CD4-positive, alpha-beta T cell treated with Interleukin-10 for 1 hour (primary cell): ENCODE measurements around the gene CEP19.
A peak's percentile ranks its signal among the peaks of the same experiment; 100 is the strongest.

Experiments used
- DNase-seq: peaks from one replicate; pipeline ENCODE4 v3.0.0-alpha.2; 2020

Gene CEP19

DNA sequence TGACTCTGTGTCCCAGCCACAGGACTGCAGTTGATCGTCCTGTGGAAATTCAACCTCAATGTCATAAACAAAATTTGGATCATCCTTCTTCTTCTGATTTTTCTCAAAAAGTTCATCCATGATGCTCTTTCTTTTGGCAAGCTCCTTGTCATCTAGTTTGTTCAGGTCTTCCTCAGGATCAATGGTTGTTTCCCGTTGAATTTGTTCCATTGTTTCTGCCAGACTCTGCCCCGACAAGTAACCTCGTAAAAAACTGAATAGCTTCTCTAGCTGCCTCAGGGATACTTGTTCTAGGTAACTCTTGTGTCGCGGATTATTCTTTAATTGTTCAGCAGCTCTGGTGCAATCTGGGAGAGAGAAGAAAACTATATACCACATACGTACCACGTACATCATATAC lies 4.5 kb downstream of the CEP19 start:
- no peak for DNase-seq

- no peak for DNase-seq
Observed at GRCh38 chr3:196706731-196707130, 5.3 kb downstream of the CEP19 start.

- DNase-seq = no peak
Observed at GRCh38 chr3:196706327-196706726, 5.7 kb downstream of the CEP19 start.

DNA sequence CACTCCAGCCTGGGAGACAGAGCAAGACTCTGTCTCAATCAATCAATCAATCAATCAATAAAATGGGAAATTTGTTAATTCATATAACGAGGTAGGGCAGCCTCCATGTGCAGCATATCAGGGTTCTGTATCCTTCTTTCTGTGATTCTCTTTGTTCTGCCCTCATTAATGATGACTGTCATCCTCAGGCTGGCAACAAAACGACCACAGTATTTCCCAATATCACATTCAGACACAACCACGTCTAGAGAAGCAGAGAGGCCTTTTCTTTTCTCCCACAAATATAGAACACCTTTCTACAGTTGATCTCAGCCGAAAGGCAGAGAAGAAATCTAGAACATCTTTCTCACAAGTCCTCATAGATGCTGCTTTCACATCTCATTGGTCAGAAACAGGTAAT lies 11.2 kb downstream of the CEP19 start:
- DNase-seq = no peak

DNA sequence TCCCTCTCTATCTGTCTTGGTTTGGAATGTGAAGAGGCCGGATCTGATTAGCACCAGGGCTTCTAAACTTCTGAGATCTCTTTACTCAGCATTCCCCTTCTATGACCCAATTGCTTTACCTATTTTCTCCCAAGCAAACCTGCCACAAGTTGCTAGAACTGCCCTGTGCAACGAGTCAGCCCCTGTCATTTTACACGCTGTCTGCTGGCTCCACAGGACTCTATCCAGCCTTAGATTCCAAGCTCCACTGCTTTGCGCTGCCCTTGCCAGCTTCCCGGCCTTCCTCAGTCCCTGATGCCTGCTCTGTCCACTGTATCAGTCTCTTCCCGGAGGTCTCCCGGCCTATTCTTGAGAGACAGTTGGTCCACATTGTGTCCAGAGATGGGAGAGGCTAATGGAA lies 12.3 kb downstream of the CEP19 start:
- no peak for DNase-seq

DNA sequence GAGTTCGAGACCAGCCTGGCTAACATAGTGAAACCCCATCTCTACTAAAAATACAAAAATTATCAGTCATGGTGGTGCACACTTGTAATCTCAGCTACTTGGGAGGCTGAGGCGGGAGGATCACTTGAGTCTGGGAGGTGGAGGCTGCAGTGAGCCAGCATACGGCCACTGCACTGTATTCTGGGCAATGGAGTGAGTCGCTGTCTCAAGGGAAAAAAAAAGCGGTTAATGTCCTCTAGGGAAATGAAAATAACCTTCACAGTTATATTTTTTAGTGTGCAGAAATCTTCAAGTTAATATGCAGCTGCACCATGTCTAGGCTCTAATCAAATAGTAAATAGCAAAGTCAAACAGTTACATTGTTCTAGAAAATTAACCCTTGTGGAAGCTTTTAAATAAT lies 14.8 kb downstream of the CEP19 start:
- no peak for DNase-seq

DNA sequence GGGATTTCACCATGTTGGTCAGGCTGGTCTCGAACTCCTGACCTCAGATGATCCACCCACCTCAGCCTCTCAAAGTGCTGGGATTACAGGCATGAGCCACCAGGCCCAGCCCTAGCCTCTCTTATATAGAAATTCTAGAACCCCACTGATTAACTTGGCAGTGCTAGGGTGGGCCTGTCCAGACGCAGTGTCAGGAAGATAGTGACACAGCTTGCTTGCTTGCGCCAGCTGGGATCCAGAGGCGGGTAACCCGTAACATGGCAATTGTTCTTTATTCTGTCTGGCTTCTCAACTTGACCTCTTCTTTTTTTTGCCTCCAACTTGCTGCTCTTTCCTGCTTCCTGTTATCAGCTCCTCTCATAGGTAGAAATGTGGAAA lies 16.2 kb downstream of the CEP19 start:
- DNase-seq = no peak

- peak; percentile 44 for DNase-seq
Observed at GRCh38 chr3:196694941-196695848, 16.9 kb downstream of the CEP19 start.

DNA sequence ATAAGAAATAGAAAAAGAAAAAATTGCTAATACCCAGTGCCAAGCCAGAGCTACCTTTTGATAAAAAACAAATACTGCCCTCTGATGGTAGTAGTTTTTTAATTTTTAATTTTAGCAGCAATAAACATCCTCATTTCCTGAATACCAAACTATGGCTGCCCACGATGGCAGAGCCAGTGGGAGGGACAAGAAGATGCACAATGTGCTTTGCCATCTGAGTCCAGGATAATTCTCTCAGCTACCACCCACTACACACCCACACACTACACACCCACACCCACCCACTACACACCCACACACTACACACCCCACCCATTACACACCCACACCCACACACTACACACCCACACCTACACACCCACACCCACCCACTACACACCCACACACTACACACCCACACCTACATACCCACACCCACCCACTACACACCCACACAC lies 17.8 kb downstream of the CEP19 start:
- peak; percentile 67 for DNase-seq

GRCh38 chr3:196691386-196691785 lies 20.7 kb downstream of the CEP19 start:
- no peak for DNase-seq

DNA sequence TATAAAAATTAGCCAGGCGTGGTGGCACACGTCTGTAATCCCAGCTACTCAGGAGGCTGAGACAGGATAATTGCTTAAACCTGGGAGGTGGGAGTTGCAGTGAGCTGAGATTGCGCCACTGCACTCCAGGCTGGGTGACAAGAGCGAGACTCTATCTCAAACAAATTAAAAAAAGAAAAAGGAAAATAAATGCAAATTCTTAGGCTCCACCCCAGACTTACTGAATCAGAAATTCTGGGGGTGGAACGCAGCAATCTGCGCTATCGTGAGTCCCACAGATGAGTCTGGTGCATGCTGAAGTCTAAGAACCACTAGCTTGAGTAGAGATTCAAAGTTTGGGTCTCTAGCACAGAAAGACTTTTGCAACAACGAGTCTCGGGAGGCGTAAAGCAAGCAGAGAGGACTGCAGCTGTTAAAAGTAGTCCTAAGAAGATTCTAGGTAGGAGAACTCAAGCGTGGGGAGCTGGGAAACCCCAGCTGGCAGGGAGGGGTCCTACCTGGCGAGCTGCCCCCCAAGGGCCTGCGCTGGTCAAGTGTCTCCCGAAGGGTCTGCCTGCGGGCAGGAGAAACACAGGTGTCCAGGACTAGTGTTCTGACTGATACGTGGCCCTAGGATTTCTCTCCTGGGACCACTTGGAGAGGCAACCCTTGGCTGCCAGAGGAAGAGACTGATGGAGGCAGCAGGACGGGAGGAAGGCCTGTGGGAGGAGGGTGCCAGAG lies 21.9 kb downstream of the CEP19 start:
- no peak for DNase-seq

DNA sequence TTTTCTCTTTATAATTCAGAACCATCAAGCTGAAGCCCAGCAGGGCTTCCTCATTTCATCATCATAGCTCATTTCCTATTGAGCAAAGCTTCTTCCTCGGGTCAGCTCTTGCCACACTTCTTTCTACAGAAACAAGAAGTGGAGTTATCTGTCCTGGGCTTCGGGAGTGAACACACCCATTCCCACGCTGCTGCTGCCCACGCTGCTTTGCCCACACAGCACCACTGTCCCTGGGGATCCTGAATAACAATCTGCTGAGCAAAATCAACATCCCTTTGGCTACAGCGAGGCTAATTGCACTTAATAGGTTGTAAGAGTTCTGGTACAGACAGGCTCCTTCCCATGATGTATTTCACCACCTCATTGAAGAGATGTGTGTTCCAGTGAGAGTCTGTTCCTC lies 23.7 kb downstream of the CEP19 start:
- DNase-seq = no peak

DNA sequence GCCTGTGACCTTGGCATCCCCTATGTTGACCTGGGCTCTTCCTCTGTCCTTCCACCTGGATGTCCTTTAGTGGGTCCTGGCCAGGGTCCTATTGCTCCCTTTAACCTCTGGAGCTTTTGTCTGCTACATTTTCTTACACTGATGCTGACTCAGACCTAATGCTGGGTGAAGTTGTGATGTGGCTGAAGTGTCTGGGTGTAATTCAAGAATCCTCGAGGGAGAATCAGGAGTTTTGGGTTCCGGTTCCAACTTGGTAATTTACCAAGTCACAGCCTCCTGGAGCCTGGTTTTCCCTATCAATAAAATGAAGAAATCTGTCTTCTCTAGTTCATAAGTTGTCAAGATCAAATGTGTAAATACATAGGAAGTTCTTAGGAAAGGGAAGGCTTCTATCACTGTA lies 25.6 kb downstream of the CEP19 start:
- no peak for DNase-seq

DNA sequence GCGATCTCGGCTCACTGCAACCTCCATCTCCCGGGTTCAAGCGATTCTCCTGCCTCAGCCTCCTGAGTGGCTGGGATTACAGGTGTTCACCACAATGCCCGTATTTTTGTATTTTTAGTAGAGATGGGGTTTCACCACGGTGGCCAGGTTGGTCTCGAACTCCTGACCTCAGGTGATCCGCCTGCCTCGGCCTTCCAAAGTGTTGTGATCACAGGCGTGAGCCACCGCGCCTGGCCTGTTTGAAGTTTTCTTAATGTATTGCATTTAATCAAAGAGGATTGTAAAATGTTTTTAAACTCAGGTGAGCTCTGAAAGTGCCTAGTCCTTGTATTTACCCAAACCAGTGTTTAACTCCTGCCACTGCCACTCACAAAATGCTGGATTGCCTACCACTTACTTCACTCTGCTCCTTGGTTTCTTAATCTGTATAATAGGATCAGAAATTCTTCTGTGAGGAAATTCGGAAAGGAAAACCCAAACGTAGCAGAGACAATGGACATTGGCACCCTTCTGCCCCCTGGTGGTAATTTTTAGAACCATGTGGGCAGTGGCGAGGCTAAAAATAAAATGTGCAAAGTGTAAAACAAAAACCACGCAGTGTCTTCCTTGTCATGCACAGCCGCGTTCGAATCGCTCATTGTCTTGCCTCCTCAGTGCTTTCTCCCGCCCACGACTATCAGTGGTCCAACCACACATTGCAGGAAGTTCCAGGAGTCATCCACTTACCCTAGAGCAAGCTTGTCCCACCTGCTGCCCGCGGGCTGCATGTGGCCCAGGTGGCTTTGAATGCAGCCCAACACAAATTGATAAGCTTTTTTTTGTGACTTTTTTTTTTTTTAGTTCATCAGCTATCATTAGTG lies 27.3 kb downstream of the CEP19 start:
- DNase-seq = peak; percentile 77

DNA sequence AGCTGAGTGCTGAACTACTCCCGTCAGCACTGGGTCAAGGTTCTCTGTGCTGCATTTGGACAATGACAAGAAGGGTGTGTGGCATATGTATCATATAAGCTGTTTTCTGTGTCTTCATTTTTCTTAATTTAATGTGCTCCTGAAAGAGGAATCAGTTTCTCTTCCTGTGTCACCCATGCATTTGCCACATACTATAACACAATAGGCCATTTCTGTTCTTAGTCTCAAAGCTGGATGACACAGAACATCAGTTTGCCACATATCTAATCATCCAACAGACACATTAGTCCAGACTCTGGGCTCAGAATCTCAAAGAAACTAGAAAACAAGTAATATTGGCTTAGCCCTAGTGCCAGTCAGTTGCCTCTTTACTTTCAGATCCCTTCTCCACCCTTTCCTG lies 34.1 kb downstream of the CEP19 start:
- DNase-seq = no peak

DNA sequence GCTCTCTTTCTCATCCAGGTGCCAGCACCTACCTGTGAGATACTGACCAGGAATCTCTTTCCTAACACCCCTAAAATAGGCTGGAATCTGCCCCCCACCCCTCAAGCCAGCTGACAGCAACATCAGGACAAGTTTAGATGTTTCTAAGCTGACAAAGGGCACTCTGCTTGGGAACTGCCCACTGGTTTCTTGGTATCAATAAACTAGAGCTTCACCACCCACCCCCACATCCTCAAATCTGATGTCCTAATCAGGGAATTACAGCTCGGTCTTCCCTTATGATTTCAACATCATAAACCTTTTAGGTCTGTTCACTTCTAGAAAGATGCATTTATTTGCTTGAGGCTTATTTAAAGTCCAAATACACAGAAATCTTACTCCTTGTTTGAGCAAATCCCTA lies 34.7 kb downstream of the CEP19 start:
- DNase-seq = no peak

GRCh38 chr3:196673632-196674031 lies 38.4 kb downstream of the CEP19 start:
- DNase-seq = no peak

DNA sequence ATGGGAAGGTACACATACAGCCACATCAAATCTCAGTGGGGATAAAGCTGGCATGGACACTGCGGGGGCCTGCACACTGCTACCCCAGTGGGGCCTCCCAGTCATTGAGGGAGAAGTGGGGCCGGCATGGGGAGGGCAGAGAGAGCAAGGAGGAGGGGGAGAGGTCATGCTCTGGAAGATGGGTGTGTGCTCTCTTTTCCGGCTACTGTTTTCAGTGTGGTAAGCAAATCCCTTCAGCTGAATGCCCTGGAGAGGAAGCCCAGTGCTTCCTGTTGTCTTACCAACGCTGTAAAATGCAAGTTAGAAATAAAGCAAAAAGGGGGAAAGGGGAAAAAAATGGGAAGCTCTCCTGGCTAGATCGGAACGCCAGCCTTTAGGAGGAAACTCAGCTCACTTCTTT lies 41.7 kb downstream of the CEP19 start:
- no peak for DNase-seq

DNA sequence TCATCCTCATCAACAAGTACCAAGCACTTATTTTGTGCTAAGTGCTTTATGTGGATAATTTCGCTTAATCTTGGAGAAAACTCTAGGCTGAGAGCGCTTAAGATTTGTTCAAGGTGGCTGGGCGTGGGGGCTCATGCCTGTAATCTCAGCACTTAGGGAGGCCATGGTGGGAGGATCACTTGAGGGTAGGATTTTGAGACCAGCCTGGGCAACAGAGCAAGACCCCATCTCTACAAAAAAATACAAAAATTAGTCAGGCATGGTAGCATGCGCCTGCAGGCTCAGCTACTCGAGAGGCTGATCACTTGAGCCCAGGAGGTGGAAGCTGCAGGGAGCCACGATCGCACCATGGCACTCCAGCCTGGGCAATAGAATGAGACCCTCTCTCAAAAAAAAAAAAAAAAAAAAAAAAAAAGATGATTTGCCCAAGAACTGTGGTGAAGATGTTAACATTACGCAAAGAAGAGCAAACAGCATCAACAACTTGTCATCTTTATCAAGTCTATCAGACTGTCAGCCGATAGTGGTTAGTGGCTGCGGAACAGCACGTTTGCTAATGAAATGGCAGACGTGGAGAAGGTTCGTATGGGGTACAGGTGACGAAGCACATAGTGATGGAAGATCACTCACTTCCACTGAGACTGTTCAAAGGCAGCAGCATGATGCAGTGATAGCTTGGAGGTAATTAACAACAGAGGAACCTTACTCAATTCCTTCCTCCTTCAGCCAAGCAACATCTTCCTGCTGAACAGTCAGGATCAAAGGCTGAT lies 44.8 kb downstream of the CEP19 start:
- no peak for DNase-seq

DNA sequence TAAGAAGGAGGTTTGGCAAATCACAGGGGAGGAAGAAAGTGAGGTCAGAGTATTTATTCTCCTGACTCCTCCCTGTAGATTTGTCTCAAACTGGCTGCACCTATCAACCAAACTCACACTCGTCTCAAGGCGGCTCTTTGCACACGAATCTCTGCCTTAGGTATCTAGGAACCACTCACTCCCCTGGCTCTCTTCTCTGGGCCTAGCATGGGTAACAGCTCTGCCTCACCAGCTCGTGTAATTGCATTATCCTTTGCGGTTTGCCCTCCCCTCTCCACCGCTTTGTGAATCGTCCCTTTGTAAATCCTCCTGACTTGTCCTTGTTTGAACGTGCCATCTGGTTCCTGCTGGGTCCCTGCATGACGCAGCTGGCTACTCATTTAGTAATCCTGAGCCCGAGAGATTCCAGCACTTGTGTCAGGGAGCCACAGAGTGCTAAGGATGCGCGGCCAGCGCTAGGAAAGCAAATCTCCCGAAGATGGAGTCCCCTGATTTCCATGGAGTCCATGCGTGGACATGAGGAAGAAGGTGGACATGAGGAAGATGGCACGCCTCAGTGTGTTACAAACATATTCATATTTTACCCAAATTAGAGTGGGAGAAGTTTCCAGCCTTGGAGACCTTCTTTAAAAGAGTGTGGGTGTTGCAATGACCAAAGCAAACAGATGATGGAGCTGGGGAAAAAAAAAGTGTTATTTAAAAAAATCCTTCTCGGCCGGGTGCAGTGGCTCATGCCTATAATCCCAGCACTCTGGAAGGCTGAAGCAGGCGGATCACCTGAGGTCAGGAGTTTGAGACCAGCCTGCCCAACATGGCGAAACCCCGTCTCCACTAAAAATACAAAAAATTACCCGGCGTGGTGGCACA lies 45.8 kb downstream of the CEP19 start:
- DNase-seq = no peak
